MM.1S (cell line): ENCODE data around the gene SPACA7.

ENCODE experiments used
- CTCF ChIP-seq: fragments of 300-600 bp; sonication (generic); IDR thresholded peaks from 2 replicates; pipeline ENCODE4 v1.5.1; 2016; ENCODE audit warnings: antibody characterized with exemption, low read length, mixed read lengths
- EZH2 ChIP-seq: fragments of 300-600 bp; sonication (generic); optimal IDR thresholded peaks from 2 replicates; pipeline ENCODE3; 2017; ENCODE audit warnings: low read depth, mild to moderate bottlenecking, antibody characterized with exemption, low read length, mixed read lengths
- EZH2phosphoT487 ChIP-seq: fragments of 300-600 bp; sonication (generic); IDR thresholded peaks from 2 replicates; pipeline ENCODE4 v1.6.1; 2018; ENCODE audit warnings: antibody characterized with exemption, low read length

- TF ChIP-seq CTCF (no peak), EZH2 (no peak), EZH2phosphoT487 (no peak)
Observed at GRCh38 chr13:112438094-112438493, 61.9 kb downstream of the SPACA7 start.
